Panc1 (cell line): Measurements from ENCODE around the gene RNU5D-1. TPM values are rescaled to one million over a fixed set of nuclear protein-coding genes. Genes with fewer than 3 reads are reported as not detected.

ENCODE experiments used
- ATAC-seq: fragments of 200-7000 bp; cut with Tn5 transposase; 2 replicates; pipeline ENCODE4 v1.9.1; 2020; ENCODE audit warnings: mild to moderate bottlenecking, moderate library complexity
- BruUV-seq: library from RNA; stranded (reverse); fragments of 400-500 nt; replicated peaks from 2 replicates; lab custom pipeline; 2021; lab: Mats Ljungman, UMichigan
- CTCF ChIA-PET: fragments of 300-600 bp; sonication (Branson Sonifier 250); formaldehyde crosslinking; loops from one replicate; lab custom pipeline; 2022; ENCODE audit warnings: antibody characterized with exemption; lab: Charles Lee
- POLR2A ChIA-PET: fragments of 300-600 bp; sonication (Branson Sonifier 250); formaldehyde crosslinking; loops from one replicate; lab custom pipeline; 2022; ENCODE audit warnings: antibody characterized with exemption; lab: Charles Lee
- DNase-seq: peaks from one replicate; pipeline ENCODE4 v3.0.0-alpha.2; 2010; ENCODE audit warnings: low read depth, low spot score
- H3K27ac ChIP-seq: 2 replicates; pipeline ENCODE4 v1.5.1; 2011; ENCODE audit warnings: mild to moderate bottlenecking, low read length, inconsistent platforms
- H3K27me3 ChIP-seq: fragments of 200-500 bp; sonication (Bioruptor generic); 2 replicates; pipeline ENCODE4 v1.6.0; 2014; ENCODE audit warnings: low read length, inconsistent platforms; ENCODE audit not compliant: control insufficient read depth, insufficient read depth
- H3K36me3 ChIP-seq: fragments of 200-500 bp; sonication (Bioruptor generic); 2 replicates; pipeline ENCODE4 v1.5.1; 2014; ENCODE audit warnings: inconsistent platforms, mild to moderate bottlenecking, low read length, moderate library complexity; ENCODE audit not compliant: control insufficient read depth, insufficient read depth
- H3K4me1 ChIP-seq: 2 replicates; pipeline ENCODE4 v1.5.1; 2011; ENCODE audit warnings: inconsistent platforms, mild to moderate bottlenecking, low read length, moderate library complexity; ENCODE audit not compliant: control insufficient read depth, insufficient read depth
- H3K4me3 ChIP-seq, 2 experiments: 2 replicates each; pipeline ENCODE4 v1.5.1; 2011 to 2012; ENCODE audit warnings: low read depth in 2 of 2, low read length in 2 of 2, mild to moderate bottlenecking in 2 of 2, inconsistent platforms in 1 of 2, moderate library complexity in 1 of 2
- H3K9me3 ChIP-seq: fragments of 200-500 bp; sonication (Bioruptor generic); 2 replicates; pipeline ENCODE4 v1.5.1; 2014; ENCODE audit warnings: low read depth, mild to moderate bottlenecking, inconsistent platforms, low read length, moderate library complexity; ENCODE audit not compliant: control insufficient read depth, insufficient read depth
- CTCF ChIP-seq: fragments of 450-650 bp; IDR thresholded peaks from 2 replicates; pipeline ENCODE4 v1.5.1; 2017; ENCODE audit warnings: mild to moderate bottlenecking
- POLR2AphosphoS5 ChIP-seq: IDR thresholded peaks from 2 replicates; pipeline ENCODE4 v1.6.1; 2012; ENCODE audit warnings: mild to moderate bottlenecking, low read depth, low read length, moderate library complexity
- REST ChIP-seq, 2 experiments: IDR thresholded peaks; 2 replicates each; pipeline ENCODE4 v1.6.1; 2011 to 2012; ENCODE audit warnings: low read depth in 2 of 2, control low read depth in 1 of 2, low read length in 1 of 2, mild to moderate bottlenecking in 1 of 2, moderate library complexity in 1 of 2; ENCODE audit not compliant: insufficient read depth in 1 of 2
- SIN3A ChIP-seq: IDR thresholded peaks from 2 replicates; pipeline ENCODE4 v1.6.1; 2012; ENCODE audit warnings: low read depth, mild to moderate bottlenecking, low read length, moderate library complexity, borderline replicate concordance; ENCODE audit not compliant: insufficient read depth
- TCF7L2 ChIP-seq: IDR thresholded peaks from 2 replicates; pipeline ENCODE4 v1.6.1; 2011; ENCODE audit warnings: mild to moderate bottlenecking, low read depth, low read length, inconsistent platforms
- in situ Hi-C: cut with HindIII; loops from 2 replicates; pipeline ENCODE4 v1.10.0; 2016; ENCODE audit warnings: low sequenced_read_pairs, low pct_unique_long_range_greater_than_20kb
- intact Hi-C: fragments of 100-400 bp; cut with micrococcal nuclease; formaldehyde crosslinking; loops from one replicate; pipeline ENCODE4 v1.10.0; 2022; ENCODE audit not compliant: unreplicated experiment
- total RNA-seq: library from RNA; stranded (reverse); gene quantifications from one replicate; pipeline ENCODE4 v1.2.1, GENCODE V29; 2021; ENCODE audit not compliant: unreplicated experiment

RNU5D-1 gene
- total RNA-seq, 1 experiment from 2014 or later = not detected

GRCh38 chr1:44696789-44697345 lies 34.1 kb downstream of the RNU5D-1 start:
- no peaks in the 10 kb centered on the region for H3K4me1 ChIP-seq
- no peak for ATAC-seq
- in situ Hi-C loops = no loop called here
- no peak overlapping the region for H3K27ac ChIP-seq
- no peaks in the 10 kb centered on the region for H3K9me3 ChIP-seq
- H3K4me3 ChIP-seq = no peak overlapping the region
- CTCF ChIA-PET = no interaction called here
- POLR2A ChIA-PET = interaction anchor here (0.5 to 1.5 kb wide), 4 partner anchors 10 to 613 kb away, joined by 4 to 10 read pairs (median 4); no protein-coding TSS in a partner anchor
- TF ChIP-seq POLR2AphosphoS5 (no peak), REST (IDR thresholded peaks at IDR 0.05; ENCODE audit: insufficient read depth in 1 of 2, low read depth in 2 of 2, low read length in 1 of 2) (no peak), CTCF (no peak)
- H3K27me3 ChIP-seq = no peaks in the 10 kb centered on the region
- BruUV-seq = no TSS peak
- H3K36me3 ChIP-seq = no peaks in the 10 kb centered on the region
- intact Hi-C loops = no loop called here
- DNase-seq = no peak

- BruUV-seq = no TSS peak
- no peak for TF ChIP-seq REST (IDR thresholded peaks at IDR 0.05; ENCODE audit: insufficient read depth in 1 of 2, low read depth in 2 of 2, low read length in 1 of 2)
- TF ChIP-seq POLR2AphosphoS5 = no peak
- no peak for TF ChIP-seq SIN3A
- no peak for TF ChIP-seq CTCF
- TF ChIP-seq TCF7L2 = no peak
- DNase-seq (no peak), ATAC-seq (no peak)
- POLR2A ChIA-PET = interaction anchor here (0.5 to 0.6 kb wide), 2 partner anchors 80 to 612 kb away, joined by 4 to 5 read pairs; no protein-coding TSS in a partner anchor
- no peak overlapping the region for H3K27ac ChIP-seq
- no peak overlapping the region for H3K4me3 ChIP-seq
- no peaks in the 10 kb centered on the region for H3K36me3 ChIP-seq
- intact Hi-C loops (no loop called here), in situ Hi-C loops (no loop called here)
- CTCF ChIA-PET = no interaction called here
- no peaks in the 10 kb centered on the region for H3K4me1 ChIP-seq
- no peaks in the 10 kb centered on the region for H3K9me3 ChIP-seq
- H3K27me3 ChIP-seq = no peaks in the 10 kb centered on the region
These were observed 34.9 kb downstream of the RNU5D-1 start for GRCh38 chr1:44696101-44696500.
